NOMO-1 treated with dmso at 0.1 percent for 144 hours (cell line): ENCODE results near the gene ZNF700.
"Not testable (repeated sequence)": the region's sequence is repeated elsewhere in the genome, so short reads cannot be mapped to it uniquely, and the experiment has no call there.

Experiments used
- DNase-seq: peaks from one replicate; lab custom pipeline; 2025; ENCODE audit not compliant: unreplicated experiment; lab: John Stamatoyannopoulos, UW

The ZNF700 gene

GRCh38 chr19:11924886-11925650 is at the start of gene ZNF700:
TSS of gene ZNF700 (plus strand) at chr19:11925107. CDS start at chr19:11925211, 104 bp downstream.
- peak; percentile 80 for DNase-seq

DNA sequence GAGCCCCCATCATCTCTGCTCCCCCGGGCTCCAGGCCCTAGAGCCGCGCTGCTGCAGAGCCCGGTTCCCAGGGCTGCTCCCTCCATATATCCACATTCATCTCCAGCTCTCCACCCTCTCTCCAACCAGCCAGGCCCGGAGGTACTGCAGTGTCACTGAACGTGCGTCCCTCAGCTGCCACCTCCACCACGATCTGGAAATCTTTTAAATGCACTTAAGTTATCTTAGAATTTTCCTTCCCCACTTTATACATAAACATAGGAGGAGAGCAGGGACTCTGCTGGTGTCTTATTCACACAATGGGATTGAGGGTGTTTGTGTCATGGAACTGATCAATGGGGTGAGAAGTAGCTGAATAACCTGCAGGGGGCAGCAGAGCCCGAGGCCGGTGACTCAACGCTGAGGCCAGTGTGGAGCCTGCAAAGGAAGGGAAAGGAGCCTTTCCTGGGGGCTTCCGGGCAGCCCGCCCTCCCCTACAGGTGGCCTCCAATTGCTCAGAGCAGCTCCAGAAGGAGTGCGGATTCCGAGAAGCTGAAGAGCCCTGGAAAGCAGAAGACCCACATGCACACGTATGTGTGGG is 45.1 kb upstream of the ZNF700 start:
- DNase-seq = not testable (repeated sequence)

DNA sequence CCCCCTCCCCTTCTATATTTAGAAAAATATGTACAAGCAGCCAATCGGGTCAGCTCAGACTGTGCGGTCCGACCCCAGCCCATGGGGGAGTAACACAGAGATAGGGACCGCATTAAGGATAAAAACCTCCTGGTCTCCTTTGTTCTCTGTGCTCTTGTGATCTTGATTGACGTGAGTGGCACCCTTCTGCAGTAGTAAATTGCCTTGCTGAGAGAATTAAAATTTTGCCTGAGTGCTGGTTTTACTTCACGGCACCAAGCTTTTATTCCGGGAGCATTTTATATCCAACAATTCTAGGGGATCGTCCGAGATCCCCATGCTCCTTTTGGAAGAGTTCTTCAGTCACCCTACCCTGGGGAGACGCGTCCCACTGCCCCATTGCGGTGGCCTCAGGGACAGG is 44.3 kb upstream of the ZNF700 start:
- no peak for DNase-seq

GRCh38 chr19:11881151-11881800 is 43.6 kb upstream of the ZNF700 start:
- DNase-seq = peak; percentile 62

DNA sequence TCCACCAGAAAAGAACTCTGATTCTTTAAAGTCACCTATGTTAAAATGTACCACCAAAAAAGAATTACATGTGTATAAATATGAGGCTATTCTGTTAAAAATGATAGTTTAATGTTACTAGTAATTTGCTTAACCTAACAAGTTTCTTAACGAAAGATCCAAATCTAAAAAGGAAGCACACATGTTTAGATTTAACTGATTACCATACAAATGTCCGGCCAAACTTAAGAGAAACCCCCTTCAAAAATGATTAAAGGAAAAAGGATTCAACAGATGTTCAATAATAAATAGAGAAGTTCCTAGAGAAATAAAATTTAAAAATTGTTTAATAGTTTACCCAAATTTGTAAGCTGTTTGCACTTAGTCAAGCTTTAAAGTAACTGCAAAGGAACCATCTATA is 42.3 kb upstream of the ZNF700 start:
- DNase-seq = no peak

DNA sequence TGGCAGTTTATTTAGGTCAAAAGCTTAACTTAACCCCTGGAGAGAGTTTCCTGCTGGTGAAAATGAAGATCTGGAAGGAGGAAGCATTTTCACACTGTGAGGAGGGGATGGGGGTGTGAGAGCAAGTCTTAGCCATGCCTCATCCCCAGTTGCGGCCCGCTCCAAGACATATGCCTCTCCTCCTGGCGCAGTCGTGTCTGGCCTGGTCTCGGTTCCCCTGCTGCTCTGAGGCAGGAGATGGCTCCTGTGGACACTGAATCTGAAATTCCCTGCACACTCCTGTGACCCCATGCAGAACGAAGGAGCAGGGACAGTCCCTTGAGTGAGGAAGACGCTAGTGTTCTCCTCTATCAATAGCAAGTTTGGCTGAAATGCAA is 37.7 kb upstream of the ZNF700 start:
- no peak for DNase-seq

DNA sequence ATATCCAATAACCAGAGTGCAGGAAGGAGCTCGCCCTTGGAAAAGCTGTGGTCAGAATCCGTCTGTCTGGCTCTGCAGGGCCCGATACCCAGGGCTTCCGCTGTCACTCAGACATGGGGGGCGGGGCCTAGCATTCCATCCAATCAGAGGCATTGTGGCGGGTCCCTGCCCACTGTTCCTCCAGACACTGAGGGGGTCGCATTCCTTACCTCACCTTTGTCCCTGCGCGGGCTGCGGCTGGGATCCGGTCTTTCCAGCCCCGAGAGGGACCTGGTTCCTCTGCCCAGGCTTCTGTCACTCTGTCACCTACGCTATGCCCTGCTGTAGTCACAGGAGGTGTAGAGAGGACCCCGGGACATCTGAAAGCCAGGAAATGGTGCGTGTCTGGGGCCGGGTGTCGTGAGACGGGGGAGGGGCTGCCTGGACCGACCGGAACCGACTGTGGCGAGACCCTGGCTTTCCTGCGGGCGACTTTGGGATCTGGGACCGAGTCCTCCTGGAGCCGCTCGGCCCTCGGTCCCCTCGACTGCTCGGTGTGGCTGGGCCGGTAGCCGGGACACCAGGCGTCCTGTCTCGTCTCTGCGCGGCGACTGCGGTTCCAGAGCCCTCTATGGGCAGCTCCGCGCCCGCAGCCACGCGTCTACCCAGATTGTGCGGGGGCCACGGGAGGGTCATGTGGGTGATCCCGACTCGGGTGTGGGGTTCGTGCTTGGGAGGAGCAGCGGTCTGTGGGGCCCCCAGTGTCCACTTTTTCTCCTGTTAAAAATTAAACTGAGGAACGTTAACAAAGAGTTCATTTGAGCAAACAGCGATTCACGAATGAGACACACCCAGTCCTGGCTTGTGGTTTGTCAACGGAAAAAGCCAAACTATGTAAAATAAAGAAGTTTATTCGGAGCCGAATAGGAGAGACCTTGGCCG is 37.0 kb upstream of the ZNF700 start, which contains the start of gene ZNF69:
Gene ZNF69 (plus strand): TSS at position 172 of the 921 bp plus-strand sequence. CDS start 142 bp downstream, at position 314.
- peak; percentile 74 for DNase-seq

GRCh38 chr19:11889901-11890300 is 35.0 kb upstream of the ZNF700 start:
- not testable (repeated sequence) for DNase-seq

DNA sequence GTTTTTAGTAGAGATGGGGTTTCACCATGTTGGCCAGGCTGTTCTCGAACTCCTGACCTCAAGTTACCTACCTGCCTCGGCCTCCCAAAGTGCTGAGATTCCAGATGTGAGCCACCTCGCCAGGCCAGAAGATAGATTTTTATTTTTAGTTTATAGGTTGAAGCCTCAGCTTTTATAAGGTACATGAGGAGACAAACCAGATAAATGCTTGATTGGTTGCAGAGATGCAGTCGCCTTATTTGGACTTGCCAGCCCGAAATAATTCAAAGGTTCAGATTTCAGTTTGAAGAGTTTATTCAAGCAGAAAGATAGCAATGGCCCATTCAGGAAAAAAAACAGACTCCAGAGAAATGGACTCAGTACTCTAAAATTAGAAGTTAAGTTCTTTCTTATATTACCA is 34.3 kb upstream of the ZNF700 start:
- DNase-seq = no peak

- no peak for DNase-seq
Observed at GRCh38 chr19:11894851-11895250, 30.1 kb upstream of the ZNF700 start.

DNA sequence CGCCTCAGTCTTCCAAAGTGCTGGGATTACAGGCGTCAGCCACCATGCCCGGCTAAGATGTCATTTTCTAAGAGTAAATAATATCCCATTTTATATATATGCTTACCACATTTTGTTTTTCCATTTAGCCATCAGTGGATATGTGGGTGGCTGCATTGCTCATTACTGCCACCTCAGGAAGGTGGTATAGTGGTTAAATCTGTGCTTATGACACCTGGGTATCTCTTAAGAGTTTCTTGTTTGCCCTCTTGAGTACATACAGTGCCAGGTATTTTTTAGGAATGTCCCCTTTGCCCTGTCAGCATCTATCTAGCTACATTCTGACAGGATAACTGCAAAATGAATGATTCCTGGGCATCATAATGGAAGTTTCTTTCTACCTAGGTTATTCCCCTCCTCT is 22.7 kb upstream of the ZNF700 start:
- no peak for DNase-seq

- no peak for DNase-seq
Observed at GRCh38 chr19:11905928-11906327, 19.0 kb upstream of the ZNF700 start.

- DNase-seq = not testable (repeated sequence)
Observed at GRCh38 chr19:11911937-11912336, 13.0 kb upstream of the ZNF700 start.

DNA sequence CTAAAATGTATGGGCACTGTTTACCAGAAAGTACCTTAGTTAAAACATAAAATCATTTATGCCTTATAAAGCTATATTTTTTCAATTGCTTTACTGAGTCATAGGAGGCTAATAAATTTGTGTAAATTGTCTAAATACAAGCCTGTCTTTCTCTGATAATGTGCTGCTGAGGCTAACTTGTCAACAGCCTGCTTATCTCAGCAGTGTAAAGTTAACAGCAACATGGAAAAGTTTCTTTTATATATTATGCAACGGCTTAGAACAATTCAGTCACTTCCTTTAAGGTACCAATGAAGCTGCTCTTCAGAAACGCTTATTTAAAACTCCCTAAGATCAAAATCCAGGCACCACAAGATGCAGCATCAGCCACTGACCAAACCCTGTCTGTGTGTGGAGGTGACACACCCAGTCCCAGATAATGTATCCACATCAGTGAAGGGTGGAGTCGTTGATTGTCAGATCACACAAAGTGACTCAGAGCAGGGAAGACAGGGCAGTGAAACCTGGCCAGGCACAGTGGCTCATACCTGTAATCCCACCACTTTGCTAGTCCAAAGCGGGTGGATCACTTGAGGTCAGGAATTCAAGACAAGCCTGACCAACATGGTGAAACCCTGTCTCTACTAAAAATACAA is 10.4 kb upstream of the ZNF700 start:
- not testable (repeated sequence) for DNase-seq

GRCh38 chr19:11921852-11922495 is 2.9 kb upstream of the ZNF700 start:
- DNase-seq = no peak

DNA sequence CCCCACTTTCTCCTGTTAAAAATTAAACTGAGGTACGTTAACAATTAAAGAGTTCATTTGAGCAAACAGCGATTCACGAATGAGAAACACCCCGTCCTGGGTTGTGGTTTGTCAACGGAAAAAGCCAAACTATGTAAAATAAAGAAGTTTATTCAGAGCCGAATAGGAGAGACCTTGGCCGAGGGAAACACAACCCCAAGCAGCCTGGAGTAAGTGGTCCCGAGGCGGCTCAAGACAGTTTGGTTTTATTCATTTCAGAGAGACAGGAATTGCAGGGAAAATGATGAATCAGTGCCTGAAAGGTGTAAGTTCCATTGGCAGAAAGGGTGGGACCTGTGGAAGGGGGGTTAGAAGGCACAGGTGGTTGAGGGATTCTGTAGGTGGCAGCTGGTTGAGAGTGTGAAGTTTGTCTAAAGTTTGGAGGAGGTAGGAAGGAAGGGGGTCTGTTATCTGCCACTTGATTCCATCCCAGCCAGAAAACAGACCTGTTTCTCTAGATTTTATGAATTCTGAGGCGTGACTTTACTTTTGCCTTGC is 812 bp downstream of the ZNF700 start:
- DNase-seq = not testable (repeated sequence)

GRCh38 chr19:11927227-11927626 is 2.3 kb downstream of the ZNF700 start:
- no peak for DNase-seq

GRCh38 chr19:11931051-11931450 is 6.1 kb downstream of the ZNF700 start:
- no peak for DNase-seq

GRCh38 chr19:11931513-11931912 is 6.6 kb downstream of the ZNF700 start:
- no peak for DNase-seq

DNA sequence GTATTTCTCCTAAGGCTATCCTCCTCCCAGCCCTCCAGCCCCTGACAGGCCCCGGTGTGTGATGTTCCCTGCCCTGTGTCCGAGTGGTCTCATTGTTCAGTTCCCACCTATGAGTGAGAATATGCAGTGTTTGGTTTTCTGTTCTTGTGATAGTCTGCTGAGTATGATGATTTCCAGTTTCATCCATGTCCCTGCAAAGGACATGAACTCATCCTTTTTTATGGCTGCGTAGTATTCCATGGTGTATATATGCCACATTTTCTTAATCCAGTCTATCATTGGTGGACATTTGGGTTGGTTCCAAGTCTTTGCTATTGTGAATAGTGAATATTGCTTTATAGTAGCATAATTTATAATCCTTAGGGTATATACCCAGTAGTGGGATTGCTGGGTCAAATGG is 10.9 kb downstream of the ZNF700 start:
- DNase-seq = not testable (repeated sequence)
